Mesothelial cell of epicardium (in vitro differentiated cells): Measurements from ENCODE around the gene FXYD6. TPM values are rescaled to one million over a fixed set of nuclear protein-coding genes. Genes with fewer than 3 reads are reported as not detected.

Experiments
- DNase-seq, 2 experiments: peaks; one replicate each; pipeline ENCODE4 v3.0.0; 2021; ENCODE audit warnings: low spot score in 2 of 2; ENCODE audit not compliant: unreplicated experiment in 2 of 2
- H3K27ac Mint-ChIP-seq: 2 replicates; pipeline ENCODE4 v1.8.0; 2021; ENCODE audit warnings: mixed read lengths
- H3K27me3 Mint-ChIP-seq: 2 replicates; pipeline ENCODE4 v1.8.0; 2021; ENCODE audit warnings: low read depth, mixed read lengths
- H3K36me3 Mint-ChIP-seq: 2 replicates; pipeline ENCODE4 v1.8.0; 2021; ENCODE audit warnings: mixed read lengths
- H3K4me1 Mint-ChIP-seq: 2 replicates; pipeline ENCODE4 v1.8.0; 2021; ENCODE audit warnings: mixed read lengths
- H3K4me3 Mint-ChIP-seq: 2 replicates; pipeline ENCODE4 v1.8.0; 2021; ENCODE audit warnings: mild to moderate bottlenecking, moderate library complexity, mixed read lengths
- H3K9me3 Mint-ChIP-seq: 2 replicates; pipeline ENCODE4 v1.8.0; 2021; ENCODE audit warnings: mixed read lengths
- total RNA-seq: library from RNA; stranded (reverse); gene quantifications from 3 replicates; pipeline ENCODE4 v1.2.1, GENCODE V29; 2021
- TF ChIP-seq, protein P1 (sequence below): fragments of 200-600 bp; sonication (generic); IDR thresholded peaks from one replicate; pipeline ENCODE4 v1.5.0; 2021; ENCODE audit warnings: antibody characterized with exemption; ENCODE audit not compliant: unreplicated experiment

FXYD6 gene
- total RNA-seq, 1 donor from 2014 or later = 116 TPM

DNA sequence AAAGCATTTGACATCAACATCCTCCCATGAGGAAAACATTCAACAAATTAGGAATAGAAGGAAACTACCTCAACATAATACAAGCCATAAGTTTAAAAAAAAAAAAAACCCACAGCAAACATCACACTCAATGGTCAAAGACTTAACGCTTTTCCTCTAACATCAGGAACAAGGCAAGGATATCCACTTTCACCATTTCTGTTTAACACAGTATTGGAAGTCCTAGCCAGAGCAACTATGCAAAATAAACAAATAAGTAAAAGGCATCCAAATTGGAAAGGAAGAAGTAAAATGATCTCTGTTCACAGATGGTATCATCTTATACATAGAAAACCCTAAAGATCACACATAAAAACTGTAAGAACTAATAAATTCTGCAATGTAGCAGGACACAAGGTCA lies 13.1 kb downstream of the FXYD6 start:
- TF ChIP-seq, protein P1, sequence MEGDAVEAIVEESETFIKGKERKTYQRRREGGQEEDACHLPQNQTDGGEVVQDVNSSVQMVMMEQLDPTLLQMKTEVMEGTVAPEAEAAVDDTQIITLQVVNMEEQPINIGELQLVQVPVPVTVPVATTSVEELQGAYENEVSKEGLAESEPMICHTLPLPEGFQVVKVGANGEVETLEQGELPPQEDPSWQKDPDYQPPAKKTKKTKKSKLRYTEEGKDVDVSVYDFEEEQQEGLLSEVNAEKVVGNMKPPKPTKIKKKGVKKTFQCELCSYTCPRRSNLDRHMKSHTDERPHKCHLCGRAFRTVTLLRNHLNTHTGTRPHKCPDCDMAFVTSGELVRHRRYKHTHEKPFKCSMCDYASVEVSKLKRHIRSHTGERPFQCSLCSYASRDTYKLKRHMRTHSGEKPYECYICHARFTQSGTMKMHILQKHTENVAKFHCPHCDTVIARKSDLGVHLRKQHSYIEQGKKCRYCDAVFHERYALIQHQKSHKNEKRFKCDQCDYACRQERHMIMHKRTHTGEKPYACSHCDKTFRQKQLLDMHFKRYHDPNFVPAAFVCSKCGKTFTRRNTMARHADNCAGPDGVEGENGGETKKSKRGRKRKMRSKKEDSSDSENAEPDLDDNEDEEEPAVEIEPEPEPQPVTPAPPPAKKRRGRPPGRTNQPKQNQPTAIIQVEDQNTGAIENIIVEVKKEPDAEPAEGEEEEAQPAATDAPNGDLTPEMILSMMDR = no peak
- no peak overlapping the region for H3K27ac Mint-ChIP-seq
- DNase-seq = no peak
- H3K36me3 Mint-ChIP-seq = peaks cover 13% of the 10 kb centered on the region
- no peak overlapping the region for H3K4me3 Mint-ChIP-seq
- H3K27me3 Mint-ChIP-seq = no peaks in the 10 kb centered on the region
- H3K9me3 Mint-ChIP-seq = no peaks in the 10 kb centered on the region
- peaks cover 37% of the 10 kb centered on the region for H3K4me1 Mint-ChIP-seq

DNA sequence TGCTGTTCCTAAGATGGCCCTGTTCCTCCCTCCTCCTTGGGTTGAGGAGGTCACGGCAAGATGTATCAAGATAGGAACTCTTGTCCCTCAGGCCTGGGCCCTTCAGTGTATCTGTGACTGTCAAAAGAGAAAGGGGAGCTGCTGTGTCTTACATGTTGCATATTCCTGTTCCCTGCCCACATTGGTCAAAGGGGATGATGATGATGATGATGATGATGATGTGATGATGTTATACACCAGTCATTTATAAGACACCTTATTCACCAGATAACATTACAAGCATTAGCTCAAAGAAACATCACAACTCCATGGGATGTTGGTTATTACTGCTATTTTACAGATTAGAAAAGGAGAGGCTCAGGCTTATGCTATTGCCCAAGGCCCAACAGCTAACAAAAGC lies 13.7 kb downstream of the FXYD6 start:
- Mint-ChIP-seq H3K4me1 (peaks cover 37% of the 10 kb centered on the region), H3K27ac (peak overlapping the region; percentile 39), H3K27me3 (no peaks in the 10 kb centered on the region), H3K9me3 (no peaks in the 10 kb centered on the region), H3K36me3 (peaks cover 11% of the 10 kb centered on the region), H3K4me3 (no peak overlapping the region)
- TF ChIP-seq, protein P1 = no peak
- DNase-seq = no peak

DNA sequence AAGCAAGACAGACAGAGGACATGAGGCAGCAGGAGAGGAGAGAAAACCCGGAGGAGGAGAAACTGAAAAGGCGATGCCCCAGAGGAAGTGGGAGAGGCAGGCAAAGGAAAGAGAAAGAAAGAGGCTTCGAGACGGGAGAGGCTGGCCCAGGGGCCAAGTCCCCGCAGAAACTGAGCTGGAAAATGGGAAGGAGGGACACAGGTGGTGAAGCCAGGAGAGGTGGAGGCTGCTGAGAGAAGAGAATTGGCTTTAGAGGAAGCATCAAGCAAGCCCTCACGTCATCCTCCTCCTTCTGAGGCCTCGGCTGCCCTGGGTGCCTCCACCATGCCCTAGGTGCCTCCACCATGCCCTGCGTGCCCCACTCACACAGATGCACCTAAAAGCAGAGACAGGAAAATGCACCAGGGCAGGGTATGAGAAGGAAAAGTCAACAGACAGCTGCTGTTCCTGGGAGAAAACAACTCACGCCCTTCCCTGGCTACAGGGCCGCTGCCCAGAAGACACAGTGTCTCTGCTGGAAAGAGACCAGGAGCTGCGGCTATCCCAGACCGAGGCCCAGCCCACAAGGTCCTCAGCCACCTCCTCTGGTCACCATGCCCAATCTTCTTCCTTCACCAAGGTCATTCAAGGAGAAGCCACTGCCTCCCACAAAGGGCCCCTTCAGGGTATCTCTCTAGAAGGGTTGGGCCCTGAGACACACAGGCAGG lies 14.3 kb downstream of the FXYD6 start:
- peak in 1 of 2 experiments; percentile 27 for DNase-seq
- H3K27ac Mint-ChIP-seq = peak overlapping the region; percentile 85
- no peaks in the 10 kb centered on the region for H3K27me3 Mint-ChIP-seq
- H3K4me1 Mint-ChIP-seq = peaks cover 36% of the 10 kb centered on the region
- H3K9me3 Mint-ChIP-seq = no peaks in the 10 kb centered on the region
- H3K36me3 Mint-ChIP-seq = peaks cover 10% of the 10 kb centered on the region
- TF ChIP-seq, protein P1 = no peak
- H3K4me3 Mint-ChIP-seq = no peak overlapping the region

DNA sequence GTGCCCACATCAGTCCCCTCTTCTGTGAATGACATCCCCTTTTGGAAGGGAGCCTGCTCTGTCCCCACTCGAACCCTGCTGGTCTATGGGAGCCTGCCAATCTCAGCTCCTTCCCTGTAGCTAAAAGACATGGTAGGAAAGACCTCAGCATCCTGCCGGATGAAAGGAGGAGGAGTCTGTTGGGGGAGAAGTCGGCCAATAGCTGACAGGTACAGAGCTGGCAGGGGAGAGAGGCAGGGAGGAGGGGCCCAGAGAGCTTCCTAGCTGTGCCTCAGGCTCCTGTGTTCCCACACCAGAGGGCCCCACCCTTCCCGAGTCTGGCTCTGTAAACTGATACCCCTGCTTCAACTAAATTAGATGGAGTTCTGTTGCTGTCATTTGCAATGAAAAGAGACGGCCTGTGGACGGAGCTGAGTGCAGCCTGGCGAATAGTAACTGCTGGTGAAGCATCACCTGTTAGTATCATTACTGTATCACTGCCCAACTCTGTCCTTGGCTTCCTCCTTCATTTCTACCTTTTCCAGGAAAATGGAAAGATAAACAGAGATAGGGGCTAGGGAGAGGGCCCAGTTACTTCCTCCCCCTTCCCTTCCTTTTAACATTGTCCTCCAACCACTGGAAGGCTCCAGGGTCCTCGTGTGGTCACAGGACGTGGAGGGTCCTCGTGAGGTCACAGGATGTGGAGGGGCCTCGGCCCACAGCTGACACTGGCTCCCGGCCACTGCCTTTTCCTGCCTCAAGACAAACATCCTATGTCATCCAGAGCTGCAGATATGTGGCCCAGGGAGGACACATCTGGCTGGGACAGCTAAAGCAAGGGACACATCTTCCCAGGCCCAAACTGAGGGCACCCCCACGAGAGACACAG lies 15.1 kb downstream of the FXYD6 start:
- TF ChIP-seq, protein P1 = no peak

DNA sequence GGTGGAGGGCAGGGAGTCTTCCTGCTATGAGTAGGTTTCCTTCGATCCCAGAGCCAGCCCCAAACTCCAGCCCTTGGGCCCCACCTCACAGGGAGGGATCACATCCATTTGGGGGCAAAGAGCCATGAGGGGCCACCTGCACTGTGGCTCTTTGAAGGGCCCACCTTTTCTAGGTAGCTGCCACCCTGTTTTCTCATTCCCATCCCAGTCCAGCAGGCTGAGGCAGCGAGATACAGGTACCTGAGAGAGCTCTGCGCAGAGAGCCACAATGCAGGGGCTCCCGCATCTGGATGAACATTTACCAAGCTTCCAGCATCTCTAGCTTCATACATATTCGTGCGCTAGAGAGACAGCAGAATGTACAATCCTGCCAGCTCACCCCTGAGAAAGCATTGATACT lies 16.3 kb downstream of the FXYD6 start:
- Mint-ChIP-seq H3K36me3 (peaks cover 10% of the 10 kb centered on the region), H3K27me3 (no peaks in the 10 kb centered on the region), H3K4me3 (no peak overlapping the region), H3K9me3 (no peaks in the 10 kb centered on the region), H3K27ac (no peak overlapping the region), H3K4me1 (peaks cover 52% of the 10 kb centered on the region)
- TF ChIP-seq, protein P1 = no peak
- DNase-seq = peak in 1 of 2 experiments; percentile 13

More for the DNA sequence above, 15.1 kb downstream of the FXYD6 start:
- no peak overlapping the region for H3K4me3 Mint-ChIP-seq
- peak overlapping the region; percentile 85 for H3K27ac Mint-ChIP-seq
- H3K27me3 Mint-ChIP-seq = no peaks in the 10 kb centered on the region
- peaks cover 10% of the 10 kb centered on the region for H3K36me3 Mint-ChIP-seq
- no peaks in the 10 kb centered on the region for H3K9me3 Mint-ChIP-seq
- DNase-seq = peak in 1 of 2 experiments; percentile 59
- peaks cover 41% of the 10 kb centered on the region for H3K4me1 Mint-ChIP-seq
